Karpas-422 (cell line): ENCODE measurements around the gene ARHGAP19. TPM values are rescaled to one million over a fixed set of nuclear protein-coding genes. Genes with fewer than 3 reads are reported as not detected.
"Not testable (repeated sequence)": the region's sequence is repeated elsewhere in the genome, so short reads cannot be mapped to it uniquely, and the experiment has no call there.

Source experiments
- DNase-seq: peaks from one replicate; pipeline ENCODE4 v3.0.0-alpha.2; 2015
- H2AFZ ChIP-seq: fragments of 200-600 bp; sonication (generic); 2 replicates; pipeline ENCODE4 v1.6.1; 2014; ENCODE audit warnings: antibody characterized with exemption, low read length, mixed read lengths
- H3K27ac ChIP-seq: fragments of 200-600 bp; sonication (generic); 2 replicates; pipeline ENCODE4 v1.5.1; 2014; ENCODE audit warnings: mild to moderate bottlenecking, low read length, moderate library complexity
- H3K27me3 ChIP-seq: fragments of 200-600 bp; sonication (generic); 2 replicates; pipeline ENCODE4 v1.6.1; 2014; ENCODE audit warnings: low read length, mixed read lengths
- H3K36me3 ChIP-seq: fragments of 200-600 bp; sonication (generic); 2 replicates; pipeline ENCODE4 v1.6.1; 2014; ENCODE audit warnings: low read length, mixed read lengths; ENCODE audit not compliant: insufficient read depth
- H3K4me1 ChIP-seq: fragments of 200-600 bp; sonication (generic); 2 replicates; pipeline ENCODE4 v1.6.1; 2014; ENCODE audit warnings: mild to moderate bottlenecking, low read length, mixed read lengths
- H3K4me2 ChIP-seq: fragments of 200-600 bp; sonication (generic); 2 replicates; pipeline ENCODE4 v1.6.1; 2014; ENCODE audit warnings: low read length, low read depth, mild to moderate bottlenecking; ENCODE audit not compliant: poor library complexity, severe bottlenecking
- H3K4me3 ChIP-seq: fragments of 200-600 bp; sonication (generic); 2 replicates; pipeline ENCODE4 v1.5.1; 2014; ENCODE audit warnings: mild to moderate bottlenecking, antibody characterized with exemption, low read length, mixed read lengths
- H3K79me2 ChIP-seq: fragments of 200-600 bp; sonication (generic); 2 replicates; pipeline ENCODE4 v1.6.1; 2014; ENCODE audit warnings: mild to moderate bottlenecking, low read length, mixed read lengths
- H3K9ac ChIP-seq: fragments of 200-600 bp; sonication (generic); 2 replicates; pipeline ENCODE4 v1.6.0; 2014; ENCODE audit warnings: low read length
- H3K9me2 ChIP-seq: fragments of 200-600 bp; sonication (generic), shearing (Covaris generic); replicated peaks from 2 replicates; pipeline ENCODE4 v1.6.0; 2014; ENCODE audit warnings: mild to moderate bottlenecking, low read length, moderate library complexity; ENCODE audit not compliant: insufficient read depth
- H3K9me3 ChIP-seq: fragments of 300-700, 200-600 bp; sonication (generic); 2 replicates; pipeline ENCODE4 v1.6.1; 2014; ENCODE audit warnings: low read length, mixed read lengths
- H4K20me1 ChIP-seq: fragments of 200-600 bp; sonication (generic); 2 replicates; pipeline ENCODE4 v1.6.1; 2014; ENCODE audit warnings: mild to moderate bottlenecking, antibody characterized with exemption, low read length, low read depth; ENCODE audit not compliant: insufficient read depth
- total RNA-seq: library from RNA; depleted of rRNA; stranded (reverse); fragments of >200 nt; shearing (Covaris generic); gene quantifications from 2 replicates; pipeline ENCODE4 v1.2.3, GENCODE V29; 2014; ENCODE audit warnings: low replicate concordance

The ARHGAP19 gene
- total RNA-seq, 1 experiment from 2014 or later, result 10.4 TPM

DNA sequence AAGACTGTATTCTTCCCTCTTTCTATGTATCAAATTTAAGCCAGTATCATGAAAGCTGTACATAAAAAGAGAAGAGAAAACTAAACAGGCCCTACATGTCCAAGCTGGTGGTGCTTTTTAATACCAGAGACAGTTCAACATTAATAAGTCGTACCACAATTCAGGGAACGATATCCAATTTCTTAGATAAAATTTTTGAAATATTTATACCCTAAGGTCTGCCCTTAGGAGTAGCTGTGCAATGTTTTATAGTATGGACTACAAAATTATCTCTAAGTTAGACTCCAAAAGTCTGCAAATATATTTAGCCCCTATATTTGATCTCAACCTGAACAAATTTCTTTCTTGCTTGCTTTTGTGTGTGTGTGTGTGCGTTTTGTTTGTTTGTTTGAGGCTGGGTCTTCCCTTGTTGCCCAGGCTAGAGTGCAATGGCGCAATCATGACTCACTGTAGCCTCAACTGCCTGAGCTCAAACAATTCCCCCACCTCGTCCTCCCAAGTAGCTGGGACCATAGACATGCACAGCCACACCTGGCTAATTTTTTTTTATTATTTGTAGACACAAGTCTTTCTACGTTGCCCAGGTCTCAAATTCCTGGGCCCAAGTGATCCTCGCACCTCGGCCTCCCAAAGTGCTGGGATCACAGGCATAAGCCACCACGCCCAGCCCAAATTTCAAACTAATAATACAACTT, 13.2 kb downstream of the ARHGAP19 start:
- no peaks in the 10 kb centered on the region for H3K36me3 ChIP-seq
- H3K27me3 ChIP-seq, result no peaks in the 10 kb centered on the region
- no peak for DNase-seq
- 0 out of 2 replicates have a peak overlapping the region, but pooled peaks have one; percentile 24 for H3K9ac ChIP-seq
- H3K79me2 ChIP-seq, result peaks cover 49% of the 10 kb centered on the region
- H3K9me3 ChIP-seq, result no peaks in the 10 kb centered on the region
- H4K20me1 ChIP-seq, result no peaks in the 10 kb centered on the region
- no peak overlapping the region for H3K4me3 ChIP-seq
- H3K4me1 ChIP-seq, result peaks cover 38% of the 10 kb centered on the region
- peak overlapping the region; percentile 94 for H3K27ac ChIP-seq
- peak overlapping the region; percentile 94 for H3K4me2 ChIP-seq
- H3K9me2 ChIP-seq, result no peaks in the 10 kb centered on the region
- no peak overlapping the region for H2AFZ ChIP-seq

DNA sequence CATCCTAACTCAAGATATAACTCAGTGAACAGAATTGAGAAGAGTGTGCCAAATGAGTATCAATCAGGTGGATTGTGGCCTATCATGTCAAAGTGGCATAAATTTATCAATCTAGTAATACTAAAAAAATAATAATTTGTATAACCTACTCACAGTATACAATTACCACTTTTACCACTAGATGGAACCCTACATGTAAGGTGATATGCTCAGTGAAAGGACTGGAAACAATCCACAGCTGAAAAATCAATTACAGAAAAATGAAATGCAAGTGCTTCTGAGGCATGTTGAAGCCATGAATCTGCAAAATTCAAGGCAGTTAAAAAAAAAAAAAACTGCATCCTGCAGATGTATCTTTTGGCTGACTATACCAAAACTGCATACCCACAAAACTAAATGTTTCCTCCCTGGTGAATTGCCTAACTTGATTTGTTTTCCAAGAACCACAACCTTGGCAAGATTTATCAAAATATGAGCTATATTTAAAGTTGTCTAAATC, 13.9 kb downstream of the ARHGAP19 start:
- H3K36me3 ChIP-seq, result no peaks in the 10 kb centered on the region
- H3K27me3 ChIP-seq, result no peaks in the 10 kb centered on the region
- H3K27ac ChIP-seq, result peak overlapping the region; percentile 94
- no peaks in the 10 kb centered on the region for H3K9me2 ChIP-seq
- peak overlapping the region; percentile 60 for H3K4me3 ChIP-seq
- peaks cover 38% of the 10 kb centered on the region for H3K4me1 ChIP-seq
- peak overlapping the region; percentile 64 for H3K9ac ChIP-seq
- no peak overlapping the region for H2AFZ ChIP-seq
- peaks cover 56% of the 10 kb centered on the region for H3K79me2 ChIP-seq
- H4K20me1 ChIP-seq, result no peaks in the 10 kb centered on the region
- H3K4me2 ChIP-seq, result peak overlapping the region; percentile 94
- peak; percentile 75 for DNase-seq
- no peaks in the 10 kb centered on the region for H3K9me3 ChIP-seq

GRCh38 chr10:97277551-97277950, 14.9 kb downstream of the ARHGAP19 start:
- H3K9me2 ChIP-seq, result no peaks in the 10 kb centered on the region
- no peaks in the 10 kb centered on the region for H3K27me3 ChIP-seq
- DNase-seq, result peak; percentile 69
- H3K4me2 ChIP-seq, result peak overlapping the region; percentile 94
- H3K4me3 ChIP-seq, result peak overlapping the region; percentile 60
- peak overlapping the region; percentile 94 for H3K27ac ChIP-seq
- peak overlapping the region; percentile 64 for H3K9ac ChIP-seq
- H2AFZ ChIP-seq, result no peak overlapping the region
- H3K79me2 ChIP-seq, result peaks cover 54% of the 10 kb centered on the region
- H4K20me1 ChIP-seq, result no peaks in the 10 kb centered on the region
- no peaks in the 10 kb centered on the region for H3K36me3 ChIP-seq
- peaks cover 38% of the 10 kb centered on the region for H3K4me1 ChIP-seq
- no peaks in the 10 kb centered on the region for H3K9me3 ChIP-seq

DNA sequence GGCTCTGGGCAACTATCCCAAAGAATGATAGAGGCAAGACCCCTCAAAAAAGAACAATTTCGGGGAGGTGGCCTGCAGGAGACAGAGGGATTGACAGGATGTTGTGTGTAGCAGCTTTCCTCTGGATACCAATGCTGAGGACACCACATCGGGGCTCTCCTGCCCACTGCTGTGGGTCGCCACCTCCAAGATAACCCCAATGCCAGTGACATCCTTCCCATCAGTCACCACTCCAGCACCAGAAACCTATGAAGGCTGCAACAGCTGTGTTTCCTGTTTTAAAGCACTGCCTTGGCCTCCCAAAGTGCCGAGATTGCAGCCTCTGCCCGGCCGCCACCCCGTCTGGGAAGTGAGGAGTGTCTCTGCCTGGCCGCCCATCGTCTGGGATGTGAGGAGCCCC, 17.6 kb downstream of the ARHGAP19 start:
- Histone ChIP-seq H3K9me2 (no peaks in the 10 kb centered on the region), H3K27me3 (no peaks in the 10 kb centered on the region), H3K4me2 (peak overlapping the region; percentile 62), H3K4me1 (peaks cover 30% of the 10 kb centered on the region), H3K79me2 (peaks cover 40% of the 10 kb centered on the region), H2AFZ (no peak overlapping the region), H3K36me3 (no peaks in the 10 kb centered on the region), H4K20me1 (no peaks in the 10 kb centered on the region), H3K9me3 (no peaks in the 10 kb centered on the region), H3K4me3 (0 out of 2 replicates have a peak overlapping the region, but pooled peaks have one; percentile 20), H3K9ac (no peak overlapping the region), H3K27ac (peak overlapping the region; percentile 82)
- DNase-seq, result peak; percentile 68

DNA sequence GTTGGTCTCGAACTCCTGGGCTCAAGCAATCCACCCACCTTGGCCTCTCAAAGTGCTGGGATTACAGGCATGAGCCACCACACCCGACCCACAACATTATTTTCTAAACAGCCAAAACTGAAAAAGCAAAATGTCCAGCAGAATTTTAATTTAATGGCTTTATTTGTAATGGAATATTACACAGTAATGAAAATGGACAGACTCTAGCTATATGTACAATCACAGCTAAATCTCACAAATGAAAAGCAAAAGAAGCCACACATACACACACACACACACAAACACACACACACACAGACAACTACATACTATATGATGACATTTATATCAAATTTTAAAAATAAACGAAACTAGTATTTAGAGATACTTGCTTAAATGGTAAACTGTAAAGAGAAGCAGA, 18.7 kb downstream of the ARHGAP19 start:
- no peaks in the 10 kb centered on the region for H3K9me3 ChIP-seq
- no peaks in the 10 kb centered on the region for H4K20me1 ChIP-seq
- H3K9me2 ChIP-seq, result no peaks in the 10 kb centered on the region
- H3K27me3 ChIP-seq, result no peaks in the 10 kb centered on the region
- no peak for DNase-seq
- no peak overlapping the region for H3K27ac ChIP-seq
- H3K4me3 ChIP-seq, result no peak overlapping the region
- no peak overlapping the region for H3K9ac ChIP-seq
- peaks cover 42% of the 10 kb centered on the region for H3K79me2 ChIP-seq
- H3K36me3 ChIP-seq, result no peaks in the 10 kb centered on the region
- no peak overlapping the region for H2AFZ ChIP-seq
- H3K4me1 ChIP-seq, result peaks cover 18% of the 10 kb centered on the region
- no peak overlapping the region for H3K4me2 ChIP-seq

GRCh38 chr10:97270523-97271154, 21.8 kb downstream of the ARHGAP19 start:
- Histone ChIP-seq H3K79me2 (peaks cover 37% of the 10 kb centered on the region), H2AFZ (no peak overlapping the region)

GRCh38 chr10:97267671-97268070, 24.8 kb downstream of the ARHGAP19 start:
- Histone ChIP-seq H3K36me3 (no peaks in the 10 kb centered on the region), H3K9ac (no peak overlapping the region), H3K4me3 (no peak overlapping the region), H3K9me2 (no peaks in the 10 kb centered on the region), H3K4me2 (no peak overlapping the region), H3K79me2 (peaks cover 28% of the 10 kb centered on the region), H4K20me1 (no peaks in the 10 kb centered on the region), H3K4me1 (no peaks in the 10 kb centered on the region), H2AFZ (no peak overlapping the region), H3K27ac (no peak overlapping the region), H3K9me3 (no peaks in the 10 kb centered on the region), H3K27me3 (no peaks in the 10 kb centered on the region)
- no peak for DNase-seq

More at GRCh38 chr10:97270523-97271154, 21.8 kb downstream of the ARHGAP19 start:
- Histone ChIP-seq H3K4me2 (no peak overlapping the region), H3K27ac (no peak overlapping the region), H3K4me3 (no peak overlapping the region), H3K9me2 (no peaks in the 10 kb centered on the region), H3K9me3 (no peaks in the 10 kb centered on the region), H3K27me3 (no peaks in the 10 kb centered on the region), H3K36me3 (no peaks in the 10 kb centered on the region), H4K20me1 (no peaks in the 10 kb centered on the region), H3K9ac (no peak overlapping the region), H3K4me1 (peaks cover 6% of the 10 kb centered on the region)
- DNase-seq, result no peak

DNA sequence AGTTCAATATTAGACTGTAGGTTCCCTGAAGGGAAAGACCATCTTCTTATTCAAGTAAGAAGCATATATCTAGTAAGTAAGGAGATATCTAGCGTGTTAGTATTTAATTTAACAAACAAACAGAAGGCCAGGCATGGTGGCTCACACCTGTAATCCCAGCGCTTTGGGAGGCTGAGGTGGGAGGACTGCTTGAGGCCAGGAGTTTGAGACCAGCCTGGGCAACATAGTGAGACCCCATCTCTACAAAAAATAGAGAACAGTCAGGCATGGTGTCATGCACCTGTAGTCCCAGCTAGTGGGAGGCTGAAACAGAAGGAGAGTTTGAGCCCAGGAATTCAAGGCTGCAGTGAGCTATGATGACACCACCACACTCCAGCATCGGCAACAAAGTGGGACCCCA, 27.3 kb downstream of the ARHGAP19 start:
- not testable (repeated sequence) for H3K4me1 ChIP-seq, H3K9ac ChIP-seq

More for the DNA sequence above, 27.3 kb downstream of the ARHGAP19 start:
- H3K4me3 ChIP-seq, H3K4me2 ChIP-seq, H3K27me3 ChIP-seq, DNase-seq, H3K27ac ChIP-seq, H2AFZ ChIP-seq, H3K9me2 ChIP-seq, H4K20me1 ChIP-seq, H3K9me3 ChIP-seq, H3K36me3 ChIP-seq: not testable (repeated sequence)
- peaks cover 20% of the 10 kb centered on the region for H3K79me2 ChIP-seq
